Measurements from ENCODE around the gene MREG. TPM values are rescaled to one million over a fixed set of nuclear protein-coding genes. Genes with fewer than 3 reads are reported as not detected.

The MREG gene
- total RNA-seq, 1 experiment from 2014 or later: 23.0 TPM

- Histone ChIP-seq H3K27me3 (ENCODE audit: insufficient read depth, low read depth) (no peaks in the 10 kb centered on the region), H2AFZ (no peak overlapping the region), H3K4me1 (replicated peaks; ENCODE audit: insufficient read depth) (peaks cover 16% of the 10 kb centered on the region), H3K79me2 (ENCODE audit: low read depth) (no peaks in the 10 kb centered on the region), H3K4me3 (no peak overlapping the region), H3K9me2 (ENCODE audit: insufficient read depth) (no peaks in the 10 kb centered on the region), H3K36me3 (ENCODE audit: low read depth) (no peaks in the 10 kb centered on the region), H3K27ac (no peak overlapping the region), H3K9me3 (ENCODE audit: insufficient read depth, low read depth) (no peaks in the 10 kb centered on the region; the same call in 1 of the 2 replicates), H3F3A (ENCODE audit: insufficient read depth, low read depth) (peaks cover 21% of the 10 kb centered on the region), H3K4me2 (no peak overlapping the region), H4K20me1 (ENCODE audit: insufficient read depth) (no peaks in the 10 kb centered on the region)
- POLR2A ChIA-PET (ENCODE audit: unreplicated experiment): interaction anchor here (0.6 kb wide), 1 partner anchor 458 kb away, joined by 3 read pairs; no protein-coding TSS in a partner anchor
- no TSS peak for BruUV-seq (replicated peaks)
- CTCF ChIA-PET: interaction anchor here (0.6 kb wide), 1 partner anchor 650 kb away, joined by 8 read pairs; no protein-coding TSS in a partner anchor
- TF ChIP-seq, protein P1, sequence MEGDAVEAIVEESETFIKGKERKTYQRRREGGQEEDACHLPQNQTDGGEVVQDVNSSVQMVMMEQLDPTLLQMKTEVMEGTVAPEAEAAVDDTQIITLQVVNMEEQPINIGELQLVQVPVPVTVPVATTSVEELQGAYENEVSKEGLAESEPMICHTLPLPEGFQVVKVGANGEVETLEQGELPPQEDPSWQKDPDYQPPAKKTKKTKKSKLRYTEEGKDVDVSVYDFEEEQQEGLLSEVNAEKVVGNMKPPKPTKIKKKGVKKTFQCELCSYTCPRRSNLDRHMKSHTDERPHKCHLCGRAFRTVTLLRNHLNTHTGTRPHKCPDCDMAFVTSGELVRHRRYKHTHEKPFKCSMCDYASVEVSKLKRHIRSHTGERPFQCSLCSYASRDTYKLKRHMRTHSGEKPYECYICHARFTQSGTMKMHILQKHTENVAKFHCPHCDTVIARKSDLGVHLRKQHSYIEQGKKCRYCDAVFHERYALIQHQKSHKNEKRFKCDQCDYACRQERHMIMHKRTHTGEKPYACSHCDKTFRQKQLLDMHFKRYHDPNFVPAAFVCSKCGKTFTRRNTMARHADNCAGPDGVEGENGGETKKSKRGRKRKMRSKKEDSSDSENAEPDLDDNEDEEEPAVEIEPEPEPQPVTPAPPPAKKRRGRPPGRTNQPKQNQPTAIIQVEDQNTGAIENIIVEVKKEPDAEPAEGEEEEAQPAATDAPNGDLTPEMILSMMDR (conservative IDR thresholded peaks at IDR 0.05): no peak
- TF ChIP-seq EZH2 (IDR thresholded peaks at IDR 0.05; ENCODE audit: low read depth): no peak
- DNase-seq: no peak
- intact Hi-C loops (cut with micrococcal nuclease; ENCODE audit: unreplicated experiment): no loop called here
Observed at GRCh38 chr2:215918901-215919599, 94.3 kb downstream of the MREG start.

DNA sequence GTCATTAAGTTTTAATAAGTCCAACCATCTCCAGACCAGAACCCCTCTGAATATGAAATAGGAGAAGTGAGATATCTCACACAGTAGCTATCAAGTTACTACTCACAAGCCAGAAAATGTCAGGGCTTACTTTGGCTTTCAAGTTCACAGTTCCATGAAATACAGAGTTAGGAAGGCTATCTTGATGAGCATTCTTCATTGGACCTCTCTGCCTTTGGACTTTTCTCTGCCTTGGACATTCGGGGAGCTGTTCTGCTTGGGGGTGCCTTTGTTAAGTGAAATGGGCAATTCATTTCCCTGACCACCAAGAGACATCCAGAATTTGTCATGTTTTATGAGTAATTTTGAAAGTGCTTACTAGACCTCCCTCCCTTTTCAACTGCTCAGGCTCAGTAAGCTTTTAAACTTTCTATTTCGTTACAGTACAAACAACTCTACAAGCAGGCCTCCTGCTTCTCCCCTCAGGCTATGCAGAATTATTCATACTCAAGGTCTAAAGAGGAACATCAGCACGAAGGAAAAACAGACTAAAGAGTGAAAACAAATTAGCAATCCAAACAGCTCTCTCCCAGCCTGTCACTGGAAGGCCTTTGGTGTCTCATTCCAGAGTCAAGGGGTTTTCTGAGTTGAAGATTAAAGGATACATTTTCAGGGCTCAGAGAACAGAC is 95.3 kb downstream of the MREG start:
- BruUV-seq (replicated peaks): no TSS peak
- intact Hi-C loops (cut with micrococcal nuclease; ENCODE audit: unreplicated experiment): no loop called here
- Histone ChIP-seq H4K20me1 (ENCODE audit: insufficient read depth) (no peaks in the 10 kb centered on the region), H3K4me1 (replicated peaks; ENCODE audit: insufficient read depth) (peaks cover 16% of the 10 kb centered on the region), H3K27ac (peak overlapping the region; percentile 29), H3K4me3 (no peak overlapping the region), H3K9me2 (ENCODE audit: insufficient read depth) (no peaks in the 10 kb centered on the region), H3K4me2 (peak overlapping the region; percentile 42), H3K27me3 (ENCODE audit: insufficient read depth, low read depth) (no peaks in the 10 kb centered on the region), H2AFZ (no peak overlapping the region; the same call in 1 of the 2 replicates), H3K36me3 (ENCODE audit: low read depth) (no peaks in the 10 kb centered on the region), H3F3A (ENCODE audit: insufficient read depth, low read depth) (peaks cover 21% of the 10 kb centered on the region), H3K9me3 (ENCODE audit: insufficient read depth, low read depth) (no peaks in the 10 kb centered on the region; the same call in 1 of the 2 replicates), H3K79me2 (ENCODE audit: low read depth) (no peaks in the 10 kb centered on the region)
- TF ChIP-seq, protein P1 (conservative IDR thresholded peaks at IDR 0.05): no peak
- no peak for TF ChIP-seq EZH2 (IDR thresholded peaks at IDR 0.05; ENCODE audit: low read depth)
- ChIA-PET CTCF (interaction anchor here (0.6 kb wide), 2 partner anchors 11 to 649 kb away, joined by 3 to 8 read pairs; no protein-coding TSS in a partner anchor), POLR2A (ENCODE audit: unreplicated experiment) (interaction anchor here (0.6 kb wide), 1 partner anchor 457 kb away, joined by 3 read pairs; no protein-coding TSS in a partner anchor)
- DNase-seq: peak; percentile 21 to 72

DNA sequence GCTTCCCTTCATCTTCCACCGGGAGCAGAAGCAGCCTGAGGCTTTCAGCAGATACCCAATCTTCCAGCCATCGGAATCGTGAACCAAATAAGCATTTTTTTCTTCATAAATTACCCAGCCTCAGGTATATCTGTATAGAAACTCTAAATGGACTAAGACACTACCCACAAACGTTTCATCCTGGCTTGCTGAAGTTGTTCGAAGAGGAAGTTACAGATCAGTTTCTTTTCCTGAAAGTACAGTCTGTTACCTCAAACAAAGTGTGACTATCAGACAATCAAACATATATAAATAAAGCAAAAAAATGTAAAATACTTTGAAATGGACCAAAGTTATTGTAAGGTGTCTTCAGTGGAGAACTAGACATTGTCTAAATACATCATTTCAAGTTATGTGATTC is 97.9 kb downstream of the MREG start:
- intact Hi-C loops (cut with micrococcal nuclease; ENCODE audit: unreplicated experiment): no loop called here
- TF ChIP-seq EZH2 (IDR thresholded peaks at IDR 0.05; ENCODE audit: low read depth): no peak
- TF ChIP-seq, protein P1 (conservative IDR thresholded peaks at IDR 0.05): no peak
- ChIA-PET POLR2A (ENCODE audit: unreplicated experiment) (no interaction called here), CTCF (no interaction called here)
- H4K20me1 ChIP-seq (ENCODE audit: insufficient read depth): no peaks in the 10 kb centered on the region
- H3K27ac ChIP-seq: no peak overlapping the region
- H2AFZ ChIP-seq: no peak overlapping the region
- peaks cover 11% of the 10 kb centered on the region for H3K4me1 ChIP-seq (replicated peaks; ENCODE audit: insufficient read depth)
- H3K27me3 ChIP-seq (ENCODE audit: insufficient read depth, low read depth): no peaks in the 10 kb centered on the region
- no peak overlapping the region for H3K4me2 ChIP-seq
- no peaks in the 10 kb centered on the region for H3K36me3 ChIP-seq (ENCODE audit: low read depth)
- peaks cover 14% of the 10 kb centered on the region for H3F3A ChIP-seq (ENCODE audit: insufficient read depth, low read depth)
- no peak overlapping the region for H3K4me3 ChIP-seq
- no peaks in the 10 kb centered on the region for H3K79me2 ChIP-seq (ENCODE audit: low read depth)
- H3K9me2 ChIP-seq (ENCODE audit: insufficient read depth): no peaks in the 10 kb centered on the region
- no peaks in the 10 kb centered on the region; the same call in 1 of the 2 replicates for H3K9me3 ChIP-seq (ENCODE audit: insufficient read depth, low read depth)
- no TSS peak for BruUV-seq (replicated peaks)
- no peak for DNase-seq

Measured in PC-9 (cell line).